ENCODE results near the gene CREBL2. TPM values are rescaled to one million over a fixed set of nuclear protein-coding genes. Genes with fewer than 3 reads are reported as not detected.

The CREBL2 gene
- total and polyA plus RNA-seq, 7 experiments from 2014 or later: 17.3 to 46.5 (median 35.9) TPM

- no peaks in the 10 kb centered on the region for H3K9me3 Mint-ChIP-seq
- no peak for ATAC-seq
- intact Hi-C loops (cut with micrococcal nuclease): no loop called here
- H3K4me1 Mint-ChIP-seq: peaks cover 0 to 4% (median 0%) of the 10 kb centered on the region in 7 donors
- no peaks in the 10 kb centered on the region for H3K27me3 ChIP-seq (ENCODE audit: control insufficient read depth in 2 of 2, insufficient read depth in 2 of 2, low read length in 2 of 2)
- H3K9me3 ChIP-seq (ENCODE audit: control insufficient read depth in 2 of 3, low read length in 3 of 3): no peaks in the 10 kb centered on the region
- no peak for DNase-seq
- no peaks in the 10 kb centered on the region for H3K36me3 ChIP-seq (ENCODE audit: control insufficient read depth in 2 of 3, insufficient read depth in 3 of 3, low read length in 3 of 3)
- no peak overlapping the region for H3K27ac Mint-ChIP-seq
- H3K27me3 Mint-ChIP-seq: no peaks in the 10 kb centered on the region
- ChIA-PET POLR2A (interaction anchor here (1.2 to 1.7 kb wide), 2 partner anchors 22 to 25 kb away, joined by 5 read pairs; no protein-coding TSS in a partner anchor), CTCF (interaction anchor here (1.2 kb wide), 1 partner anchor 55 kb away, joined by 4 read pairs; no protein-coding TSS in a partner anchor)
- no peak overlapping the region for H3K4me3 Mint-ChIP-seq
- no peak overlapping the region for H3K4me3 ChIP-seq (ENCODE audit: low read length)
- peaks cover 0 to 2% (median 0%) of the 10 kb centered on the region in 5 donors for H3K36me3 Mint-ChIP-seq
- no peak overlapping the region for H3K27ac ChIP-seq (ENCODE audit: low read depth, low read length)
- H3K4me1 ChIP-seq (ENCODE audit: control insufficient read depth in 2 of 2, insufficient read depth in 2 of 2, low read length in 2 of 2): no peaks in the 10 kb centered on the region
These were observed 69.5 kb downstream of the CREBL2 start for GRCh38 chr12:12681061-12681765.

- H3K9me3 ChIP-seq (ENCODE audit: control insufficient read depth in 2 of 3, low read length in 3 of 3): no peaks in the 10 kb centered on the region
- DNase-seq (no peak), ATAC-seq (no peak)
- H3K4me1 ChIP-seq (ENCODE audit: control insufficient read depth in 2 of 2, insufficient read depth in 2 of 2, low read length in 2 of 2): no peaks in the 10 kb centered on the region
- Mint-ChIP-seq H3K4me3 (no peak overlapping the region), H3K27me3 (no peaks in the 10 kb centered on the region), H3K27ac (no peak overlapping the region), H3K4me1 (peaks cover 0 to 4% (median 0%) of the 10 kb centered on the region in 7 donors), H3K36me3 (peaks cover 0 to 2% (median 0%) of the 10 kb centered on the region in 5 donors), H3K9me3 (no peaks in the 10 kb centered on the region)
- no peak overlapping the region for H3K27ac ChIP-seq (ENCODE audit: low read depth, low read length)
- no peaks in the 10 kb centered on the region for H3K27me3 ChIP-seq (ENCODE audit: control insufficient read depth in 2 of 2, insufficient read depth in 2 of 2, low read length in 2 of 2)
- H3K4me3 ChIP-seq (ENCODE audit: low read length): no peak overlapping the region
- intact Hi-C loops (cut with micrococcal nuclease): no loop called here
- ChIA-PET CTCF (interaction anchor here (0.8 to 1.2 kb wide), 2 partner anchors 13 to 54 kb away, joined by 3 to 4 read pairs; partner anchors contain the start of gene GPR19), POLR2A (interaction anchor here (0.6 to 1.7 kb wide), 5 partner anchors 15 to 32 kb away, joined by 3 to 5 read pairs (median 3); no protein-coding TSS in a partner anchor)
- H3K36me3 ChIP-seq (ENCODE audit: control insufficient read depth in 2 of 3, insufficient read depth in 3 of 3, low read length in 3 of 3): no peaks in the 10 kb centered on the region
These were observed 70.6 kb downstream of the CREBL2 start for GRCh38 chr12:12682284-12682683.

GRCh38 chr12:12683136-12683697, 71.5 kb downstream of the CREBL2 start:
- CTCF ChIA-PET: interaction anchor here (0.6 kb wide), 1 partner anchor 349 kb away, joined by 3 read pairs; no protein-coding TSS in a partner anchor
- H3K36me3 Mint-ChIP-seq: peaks cover 0 to 5% (median 0%) of the 10 kb centered on the region in 5 donors
- POLR2A ChIA-PET: interaction anchor here (0.6 to 1.7 kb wide), 5 partner anchors 11 to 31 kb away, joined by 3 to 5 read pairs (median 3); no protein-coding TSS in a partner anchor
- ATAC-seq: no peak
- no peak overlapping the region for H3K4me3 ChIP-seq (ENCODE audit: low read length)
- H3K27me3 ChIP-seq (ENCODE audit: control insufficient read depth in 2 of 2, insufficient read depth in 2 of 2, low read length in 2 of 2): no peaks in the 10 kb centered on the region
- H3K4me3 Mint-ChIP-seq: no peak overlapping the region
- H3K4me1 Mint-ChIP-seq: peaks cover 0 to 4% (median 0%) of the 10 kb centered on the region in 7 donors
- no peaks in the 10 kb centered on the region for H3K27me3 Mint-ChIP-seq
- no peaks in the 10 kb centered on the region for H3K4me1 ChIP-seq (ENCODE audit: control insufficient read depth in 2 of 2, insufficient read depth in 2 of 2, low read length in 2 of 2)
- no peak for DNase-seq
- no peak overlapping the region for H3K27ac Mint-ChIP-seq
- H3K36me3 ChIP-seq (ENCODE audit: control insufficient read depth in 2 of 3, insufficient read depth in 3 of 3, low read length in 3 of 3): no peaks in the 10 kb centered on the region
- H3K9me3 ChIP-seq (ENCODE audit: control insufficient read depth in 2 of 3, low read length in 3 of 3): no peaks in the 10 kb centered on the region
- no peak overlapping the region for H3K27ac ChIP-seq (ENCODE audit: low read depth, low read length)
- intact Hi-C loops (cut with micrococcal nuclease): no loop called here
- no peaks in the 10 kb centered on the region for H3K9me3 Mint-ChIP-seq

GRCh38 chr12:12683725-12684124, 72.0 kb downstream of the CREBL2 start:
- Histone ChIP-seq H3K27me3 (ENCODE audit: control insufficient read depth in 2 of 2, insufficient read depth in 2 of 2, low read length in 2 of 2) (no peaks in the 10 kb centered on the region), H3K4me3 (ENCODE audit: low read length) (no peak overlapping the region), H3K27ac (ENCODE audit: low read depth, low read length) (no peak overlapping the region), H3K9me3 (ENCODE audit: control insufficient read depth in 2 of 3, low read length in 3 of 3) (no peaks in the 10 kb centered on the region), H3K4me1 (ENCODE audit: control insufficient read depth in 2 of 2, insufficient read depth in 2 of 2, low read length in 2 of 2) (no peaks in the 10 kb centered on the region), H3K36me3 (ENCODE audit: control insufficient read depth in 2 of 3, insufficient read depth in 3 of 3, low read length in 3 of 3) (no peaks in the 10 kb centered on the region)
- H3K4me1 Mint-ChIP-seq: peaks cover 0 to 7% (median 0%) of the 10 kb centered on the region in 7 donors
- no peaks in the 10 kb centered on the region for H3K9me3 Mint-ChIP-seq
- H3K27ac Mint-ChIP-seq: no peak overlapping the region
- peaks cover 0 to 7% (median 0%) of the 10 kb centered on the region in 5 donors for H3K36me3 Mint-ChIP-seq
- ChIA-PET CTCF (interaction anchor here (0.6 kb wide), 1 partner anchor 350 kb away, joined by 3 read pairs; no protein-coding TSS in a partner anchor), POLR2A (interaction anchor here (0.5 to 1.4 kb wide), 4 partner anchors 11 to 31 kb away, joined by 3 to 4 read pairs (median 3); partner anchors contain the start of gene GPR19)
- no peaks in the 10 kb centered on the region for H3K27me3 Mint-ChIP-seq
- ATAC-seq: no peak
- no peak for DNase-seq
- intact Hi-C loops (cut with micrococcal nuclease): no loop called here
- H3K4me3 Mint-ChIP-seq: no peak overlapping the region

GRCh38 chr12:12684375-12685106, 72.9 kb downstream of the CREBL2 start:
- ATAC-seq (no peak), DNase-seq (no peak)
- Mint-ChIP-seq H3K27ac (no peak overlapping the region), H3K27me3 (no peaks in the 10 kb centered on the region), H3K36me3 (peaks cover 0 to 7% (median 0%) of the 10 kb centered on the region in 5 donors), H3K4me3 (no peak overlapping the region), H3K9me3 (no peaks in the 10 kb centered on the region), H3K4me1 (peaks cover 0 to 14% (median 8%) of the 10 kb centered on the region in 7 donors)
- no peaks in the 10 kb centered on the region for H3K27me3 ChIP-seq (ENCODE audit: control insufficient read depth in 2 of 2, insufficient read depth in 2 of 2, low read length in 2 of 2)
- H3K36me3 ChIP-seq (ENCODE audit: control insufficient read depth in 2 of 3, insufficient read depth in 3 of 3, low read length in 3 of 3): no peaks in the 10 kb centered on the region
- H3K27ac ChIP-seq (ENCODE audit: low read depth, low read length): no peak overlapping the region
- H3K4me3 ChIP-seq (ENCODE audit: low read length): no peak overlapping the region
- ChIA-PET POLR2A (interaction anchor here (0.5 to 35.7 kb wide), 2 partner anchors 11 to 32 kb away, joined by 3 to 1179 read pairs; partner anchors contain the start of genes CDKN1B and GPR19), CTCF (no interaction called here)
- peaks cover 3 to 5% of the 10 kb centered on the region in 2 donors for H3K4me1 ChIP-seq (ENCODE audit: control insufficient read depth in 2 of 2, insufficient read depth in 2 of 2, low read length in 2 of 2)
- no peaks in the 10 kb centered on the region for H3K9me3 ChIP-seq (ENCODE audit: control insufficient read depth in 2 of 3, low read length in 3 of 3)
- intact Hi-C loops (cut with micrococcal nuclease): no loop called here

- no peaks in the 10 kb centered on the region for H3K9me3 ChIP-seq (ENCODE audit: control insufficient read depth in 2 of 3, low read length in 3 of 3)
- no peaks in the 10 kb centered on the region for H3K36me3 ChIP-seq (ENCODE audit: control insufficient read depth in 2 of 3, insufficient read depth in 3 of 3, low read length in 3 of 3)
- ATAC-seq (no peak), DNase-seq (no peak)
- peaks cover 3 to 9% of the 10 kb centered on the region in 2 donors for H3K4me1 ChIP-seq (ENCODE audit: control insufficient read depth in 2 of 2, insufficient read depth in 2 of 2, low read length in 2 of 2)
- Mint-ChIP-seq H3K27me3 (no peaks in the 10 kb centered on the region), H3K4me1 (peaks cover 0 to 19% (median 16%) of the 10 kb centered on the region in 7 donors), H3K4me3 (no peak overlapping the region), H3K36me3 (peaks cover 0 to 9% (median 0%) of the 10 kb centered on the region in 5 donors), H3K9me3 (no peaks in the 10 kb centered on the region), H3K27ac (no peak overlapping the region)
- H3K27me3 ChIP-seq (ENCODE audit: control insufficient read depth in 2 of 2, insufficient read depth in 2 of 2, low read length in 2 of 2): no peaks in the 10 kb centered on the region
- POLR2A ChIA-PET: interaction anchor here (0.7 to 35.7 kb wide), 3 partner anchors 9 to 326 kb away, joined by 3 to 1179 read pairs (median 3); partner anchors contain the start of gene CDKN1B
- intact Hi-C loops (cut with micrococcal nuclease): no loop called here
- H3K27ac ChIP-seq (ENCODE audit: low read depth, low read length): no peak overlapping the region
- H3K4me3 ChIP-seq (ENCODE audit: low read length): no peak overlapping the region
- CTCF ChIA-PET: no interaction called here
These were observed 73.6 kb downstream of the CREBL2 start for GRCh38 chr12:12685305-12685704.

Data from naive thymus-derived CD4-positive, alpha-beta T cell (primary cell).